Measurements from ENCODE around the gene C11orf86. TPM values are rescaled to one million over a fixed set of nuclear protein-coding genes. Genes with fewer than 3 reads are reported as not detected.

Gene C11orf86
- total RNA-seq, 1 experiment from 2014 or later: 0.28 TPM

DNA sequence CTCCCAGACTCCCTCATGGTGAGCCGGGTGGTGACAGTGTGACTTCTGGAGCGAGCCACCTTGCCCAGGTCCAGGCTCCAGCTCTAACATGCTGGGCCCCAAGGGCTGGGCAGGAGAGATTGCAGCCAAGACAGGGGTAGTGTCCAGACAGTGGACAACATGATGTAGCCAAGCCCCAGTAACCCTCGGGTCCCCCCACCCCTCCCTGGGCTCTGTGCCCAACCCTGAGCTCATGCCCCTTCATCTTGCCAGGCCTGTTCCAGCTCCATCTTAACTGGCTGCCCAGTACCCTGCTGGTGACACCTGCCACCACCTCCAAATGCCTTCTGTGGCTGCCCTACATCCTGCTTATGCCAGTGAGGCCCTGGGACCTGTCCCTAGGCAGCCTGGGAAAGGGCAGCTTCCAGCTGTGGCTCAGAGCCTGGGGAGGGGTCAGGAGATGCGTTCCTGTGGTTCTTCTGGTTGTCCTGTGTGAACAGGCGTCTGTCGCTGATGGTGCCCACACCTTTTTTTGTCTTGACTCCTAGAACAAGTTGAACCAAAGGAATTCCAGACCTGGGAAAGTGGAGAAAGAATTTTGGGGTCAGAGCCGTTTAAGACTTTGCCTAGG is 35.3 kb downstream of the C11orf86 start:
- intact Hi-C loops (cut with micrococcal nuclease; ENCODE audit: unreplicated experiment): no loop called here
- Histone ChIP-seq H3K27me3 (ENCODE audit: control insufficient read depth, insufficient read depth, low read length) (no peaks in the 10 kb centered on the region), H3K9me3 (ENCODE audit: control insufficient read depth, insufficient read depth, low read depth, low read length) (no peaks in the 10 kb centered on the region), H3K27ac (ENCODE audit: low read length) (no peak overlapping the region), H3K4me3 (ENCODE audit: low read depth in 2 of 2, low read length in 2 of 2) (no peak overlapping the region), H3K36me3 (ENCODE audit: control insufficient read depth, insufficient read depth, low read length) (no peaks in the 10 kb centered on the region), H3K4me1 (ENCODE audit: control insufficient read depth, insufficient read depth, low read length) (no peaks in the 10 kb centered on the region)
- DNase-seq (ENCODE audit: low read depth, low spot score) (no peak), ATAC-seq (no peak)
- TF ChIP-seq TCF7L2 (IDR thresholded peaks at IDR 0.05; ENCODE audit: low read depth, low read length) (no peak), SIN3A (IDR thresholded peaks at IDR 0.05; ENCODE audit: borderline replicate concordance, insufficient read depth, low read depth, low read length) (no peak), POLR2AphosphoS5 (IDR thresholded peaks at IDR 0.05; ENCODE audit: low read depth, low read length) (no peak)
- TF ChIP-seq, protein P1, sequence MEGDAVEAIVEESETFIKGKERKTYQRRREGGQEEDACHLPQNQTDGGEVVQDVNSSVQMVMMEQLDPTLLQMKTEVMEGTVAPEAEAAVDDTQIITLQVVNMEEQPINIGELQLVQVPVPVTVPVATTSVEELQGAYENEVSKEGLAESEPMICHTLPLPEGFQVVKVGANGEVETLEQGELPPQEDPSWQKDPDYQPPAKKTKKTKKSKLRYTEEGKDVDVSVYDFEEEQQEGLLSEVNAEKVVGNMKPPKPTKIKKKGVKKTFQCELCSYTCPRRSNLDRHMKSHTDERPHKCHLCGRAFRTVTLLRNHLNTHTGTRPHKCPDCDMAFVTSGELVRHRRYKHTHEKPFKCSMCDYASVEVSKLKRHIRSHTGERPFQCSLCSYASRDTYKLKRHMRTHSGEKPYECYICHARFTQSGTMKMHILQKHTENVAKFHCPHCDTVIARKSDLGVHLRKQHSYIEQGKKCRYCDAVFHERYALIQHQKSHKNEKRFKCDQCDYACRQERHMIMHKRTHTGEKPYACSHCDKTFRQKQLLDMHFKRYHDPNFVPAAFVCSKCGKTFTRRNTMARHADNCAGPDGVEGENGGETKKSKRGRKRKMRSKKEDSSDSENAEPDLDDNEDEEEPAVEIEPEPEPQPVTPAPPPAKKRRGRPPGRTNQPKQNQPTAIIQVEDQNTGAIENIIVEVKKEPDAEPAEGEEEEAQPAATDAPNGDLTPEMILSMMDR (IDR thresholded peaks at IDR 0.05): no peak
- TF ChIP-seq, protein P2, sequence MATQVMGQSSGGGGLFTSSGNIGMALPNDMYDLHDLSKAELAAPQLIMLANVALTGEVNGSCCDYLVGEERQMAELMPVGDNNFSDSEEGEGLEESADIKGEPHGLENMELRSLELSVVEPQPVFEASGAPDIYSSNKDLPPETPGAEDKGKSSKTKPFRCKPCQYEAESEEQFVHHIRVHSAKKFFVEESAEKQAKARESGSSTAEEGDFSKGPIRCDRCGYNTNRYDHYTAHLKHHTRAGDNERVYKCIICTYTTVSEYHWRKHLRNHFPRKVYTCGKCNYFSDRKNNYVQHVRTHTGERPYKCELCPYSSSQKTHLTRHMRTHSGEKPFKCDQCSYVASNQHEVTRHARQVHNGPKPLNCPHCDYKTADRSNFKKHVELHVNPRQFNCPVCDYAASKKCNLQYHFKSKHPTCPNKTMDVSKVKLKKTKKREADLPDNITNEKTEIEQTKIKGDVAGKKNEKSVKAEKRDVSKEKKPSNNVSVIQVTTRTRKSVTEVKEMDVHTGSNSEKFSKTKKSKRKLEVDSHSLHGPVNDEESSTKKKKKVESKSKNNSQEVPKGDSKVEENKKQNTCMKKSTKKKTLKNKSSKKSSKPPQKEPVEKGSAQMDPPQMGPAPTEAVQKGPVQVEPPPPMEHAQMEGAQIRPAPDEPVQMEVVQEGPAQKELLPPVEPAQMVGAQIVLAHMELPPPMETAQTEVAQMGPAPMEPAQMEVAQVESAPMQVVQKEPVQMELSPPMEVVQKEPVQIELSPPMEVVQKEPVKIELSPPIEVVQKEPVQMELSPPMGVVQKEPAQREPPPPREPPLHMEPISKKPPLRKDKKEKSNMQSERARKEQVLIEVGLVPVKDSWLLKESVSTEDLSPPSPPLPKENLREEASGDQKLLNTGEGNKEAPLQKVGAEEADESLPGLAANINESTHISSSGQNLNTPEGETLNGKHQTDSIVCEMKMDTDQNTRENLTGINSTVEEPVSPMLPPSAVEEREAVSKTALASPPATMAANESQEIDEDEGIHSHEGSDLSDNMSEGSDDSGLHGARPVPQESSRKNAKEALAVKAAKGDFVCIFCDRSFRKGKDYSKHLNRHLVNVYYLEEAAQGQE (IDR thresholded peaks at IDR 0.05; ENCODE audit: insufficient read depth in 1 of 2, low read depth in 2 of 2, low read length in 1 of 2): no peak
- in situ Hi-C loops (cut with HindIII; ENCODE audit: low pct_unique_long_range_greater_than_20kb, low sequenced_read_pairs): no loop called here
- BruUV-seq (replicated peaks): no TSS peak
- POLR2A ChIA-PET: no interaction called here
- CTCF ChIA-PET: no interaction called here

DNA sequence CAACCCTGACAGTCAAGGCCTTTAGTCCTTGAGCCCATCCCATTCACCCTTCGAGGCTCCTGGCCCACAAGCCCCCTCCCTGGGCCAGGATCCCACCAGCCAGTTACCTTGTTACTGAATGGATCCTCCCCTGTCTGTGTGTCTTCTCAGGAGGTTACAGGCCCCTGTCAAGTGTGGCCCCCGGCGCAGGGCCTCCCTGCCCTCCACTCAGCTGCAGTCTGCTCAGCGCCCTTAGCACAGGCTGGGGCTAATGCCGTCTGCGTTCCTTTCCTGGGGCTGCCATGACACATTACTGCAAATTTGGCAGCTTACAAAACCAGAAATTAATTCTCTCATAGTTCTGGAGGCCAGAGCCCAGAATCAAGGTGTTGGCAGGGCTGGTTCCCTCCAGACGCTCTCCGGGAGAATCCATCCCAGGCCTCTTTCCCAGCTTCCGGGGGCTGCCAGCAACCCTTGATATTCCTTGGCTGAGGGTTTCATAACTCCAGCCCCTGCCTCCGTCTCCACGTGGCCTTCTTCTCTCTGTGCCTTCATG is 38.5 kb downstream of the C11orf86 start:
- Histone ChIP-seq H3K27ac (ENCODE audit: low read length) (no peak overlapping the region), H3K4me1 (ENCODE audit: control insufficient read depth, insufficient read depth, low read length) (no peaks in the 10 kb centered on the region), H3K4me3 (ENCODE audit: low read depth in 2 of 2, low read length in 2 of 2) (no peak overlapping the region), H3K36me3 (ENCODE audit: control insufficient read depth, insufficient read depth, low read length) (no peaks in the 10 kb centered on the region), H3K9me3 (ENCODE audit: control insufficient read depth, insufficient read depth, low read depth, low read length) (no peaks in the 10 kb centered on the region), H3K27me3 (ENCODE audit: control insufficient read depth, insufficient read depth, low read length) (no peaks in the 10 kb centered on the region)
- TF ChIP-seq, protein P2 (IDR thresholded peaks at IDR 0.05; ENCODE audit: insufficient read depth in 1 of 2, low read depth in 2 of 2, low read length in 1 of 2): no peak
- CTCF ChIA-PET: interaction anchor here (0.6 kb wide), 1 partner anchor 318 kb away, joined by 3 read pairs; no protein-coding TSS in a partner anchor
- intact Hi-C loops (cut with micrococcal nuclease; ENCODE audit: unreplicated experiment) (no loop called here), in situ Hi-C loops (cut with HindIII; ENCODE audit: low pct_unique_long_range_greater_than_20kb, low sequenced_read_pairs) (no loop called here)
- BruUV-seq (replicated peaks): no TSS peak
- POLR2A ChIA-PET: interaction anchor here (0.6 to 0.7 kb wide), 2 partner anchors 105 to 209 kb away, joined by 4 to 6 read pairs; partner anchors contain the start of gene KDM2A
- ATAC-seq (no peak), DNase-seq (ENCODE audit: low read depth, low spot score) (no peak)
